H4 (cell line): Measurements from ENCODE around the gene C19orf47. TPM values are rescaled to one million over a fixed set of nuclear protein-coding genes. Genes with fewer than 3 reads are reported as not detected.
A peak's percentile ranks its signal among the peaks of the same experiment; 100 is the strongest.
"Not testable (repeated sequence)": the region's sequence is repeated elsewhere in the genome, so short reads cannot be mapped to it uniquely, and the experiment has no call there.

Experiments used
- DNase-seq: peaks from one replicate; pipeline ENCODE4 v3.0.0-alpha.2; 2015; ENCODE audit warnings: low spot score
- total RNA-seq: library from RNA; depleted of rRNA; stranded (reverse); fragments of >200 nt; shearing (Covaris generic); gene quantifications from 2 replicates; pipeline ENCODE4 v1.2.3, GENCODE V29; 2014

The C19orf47 gene
- total RNA-seq, 1 experiment from 2014 or later, result 4.4 TPM

DNA sequence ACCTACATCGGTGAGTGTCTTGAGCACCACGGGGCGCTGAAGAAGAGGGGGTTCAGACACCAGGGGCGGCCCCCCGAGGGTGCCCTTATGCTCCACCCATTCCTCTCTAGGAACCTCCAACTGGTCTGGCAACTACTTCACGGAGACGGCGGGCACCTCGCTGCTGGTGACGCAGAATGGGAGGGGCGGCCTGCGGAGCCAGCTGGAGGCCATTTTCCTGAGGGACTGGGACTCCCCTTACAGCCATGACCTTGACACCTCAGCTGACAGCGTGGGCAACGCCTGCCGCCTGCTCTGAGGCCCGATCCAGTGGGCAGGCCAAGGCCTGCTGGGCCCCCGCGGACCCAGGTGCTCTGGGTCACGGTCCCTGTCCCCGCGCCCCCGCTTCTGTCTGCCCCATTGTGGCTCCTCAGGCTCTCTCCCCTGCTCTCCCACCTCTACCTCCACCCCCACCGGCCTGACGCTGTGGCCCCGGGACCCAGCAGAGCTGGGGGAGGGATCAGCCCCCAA is 29.7 kb upstream of the C19orf47 start:
- DNase-seq, result no peak

DNA sequence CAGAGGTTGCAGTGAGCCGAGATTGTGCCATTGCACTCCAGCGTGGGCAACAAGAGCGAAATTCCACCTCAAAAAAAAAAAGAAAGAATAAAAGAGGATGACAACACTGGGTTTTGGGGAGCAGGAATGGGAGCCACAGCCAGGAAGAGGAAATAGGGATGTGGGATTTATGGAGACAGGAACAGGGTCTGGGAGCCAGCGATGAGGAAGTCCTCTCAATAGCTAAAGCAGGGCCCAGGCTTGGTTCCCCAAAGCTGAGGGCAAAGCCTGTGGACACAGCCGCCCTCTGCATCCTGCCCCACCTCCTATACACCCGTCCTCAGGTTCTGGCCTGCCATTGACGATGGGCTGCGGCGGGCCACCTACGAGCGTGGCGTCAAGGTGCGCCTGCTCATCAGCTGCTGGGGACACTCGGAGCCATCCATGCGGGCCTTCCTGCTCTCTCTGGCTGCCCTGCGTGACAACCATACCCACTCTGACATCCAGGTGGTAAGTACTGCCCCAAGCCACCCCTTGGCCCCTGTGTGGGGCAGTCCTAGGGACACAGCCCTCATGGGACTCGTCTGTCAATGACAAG is 28.2 kb upstream of the C19orf47 start:
- DNase-seq, result no peak

DNA sequence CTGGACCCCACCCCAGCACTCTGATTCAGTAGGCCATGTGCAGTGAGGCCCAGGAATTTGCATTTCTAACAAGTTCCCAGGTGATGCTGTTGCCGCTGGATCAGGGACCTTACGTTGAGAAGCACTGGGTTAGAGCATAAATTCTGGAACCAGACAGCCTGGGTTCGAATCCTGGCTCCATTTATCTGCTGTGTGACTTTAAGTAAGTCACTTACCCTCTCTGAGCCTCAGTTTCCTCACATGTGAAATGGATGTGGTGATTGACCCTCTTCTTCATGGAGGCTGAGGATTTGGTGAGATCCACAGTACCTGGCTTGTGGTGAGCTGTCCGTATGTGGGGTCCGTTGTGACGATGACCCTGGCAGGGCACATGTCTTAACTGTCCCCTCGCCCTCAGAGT is 25.9 kb upstream of the C19orf47 start:
- no peak for DNase-seq

DNA sequence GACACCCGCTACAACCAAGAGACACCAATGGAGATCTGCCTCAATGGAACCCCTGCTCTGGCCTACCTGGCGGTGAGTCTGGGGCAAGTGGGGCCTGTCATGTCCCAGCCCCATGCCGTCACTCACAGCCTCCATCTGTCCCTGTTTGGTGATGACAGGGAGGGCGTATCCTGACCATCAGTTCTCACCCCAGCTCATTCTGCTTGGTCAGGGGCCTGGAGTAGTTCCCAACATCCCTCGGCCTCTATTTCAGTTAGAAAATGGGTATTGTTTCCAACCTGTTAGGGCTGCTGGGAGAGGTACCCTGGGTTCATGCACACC is 23.6 kb upstream of the C19orf47 start:
- no peak for DNase-seq

DNA sequence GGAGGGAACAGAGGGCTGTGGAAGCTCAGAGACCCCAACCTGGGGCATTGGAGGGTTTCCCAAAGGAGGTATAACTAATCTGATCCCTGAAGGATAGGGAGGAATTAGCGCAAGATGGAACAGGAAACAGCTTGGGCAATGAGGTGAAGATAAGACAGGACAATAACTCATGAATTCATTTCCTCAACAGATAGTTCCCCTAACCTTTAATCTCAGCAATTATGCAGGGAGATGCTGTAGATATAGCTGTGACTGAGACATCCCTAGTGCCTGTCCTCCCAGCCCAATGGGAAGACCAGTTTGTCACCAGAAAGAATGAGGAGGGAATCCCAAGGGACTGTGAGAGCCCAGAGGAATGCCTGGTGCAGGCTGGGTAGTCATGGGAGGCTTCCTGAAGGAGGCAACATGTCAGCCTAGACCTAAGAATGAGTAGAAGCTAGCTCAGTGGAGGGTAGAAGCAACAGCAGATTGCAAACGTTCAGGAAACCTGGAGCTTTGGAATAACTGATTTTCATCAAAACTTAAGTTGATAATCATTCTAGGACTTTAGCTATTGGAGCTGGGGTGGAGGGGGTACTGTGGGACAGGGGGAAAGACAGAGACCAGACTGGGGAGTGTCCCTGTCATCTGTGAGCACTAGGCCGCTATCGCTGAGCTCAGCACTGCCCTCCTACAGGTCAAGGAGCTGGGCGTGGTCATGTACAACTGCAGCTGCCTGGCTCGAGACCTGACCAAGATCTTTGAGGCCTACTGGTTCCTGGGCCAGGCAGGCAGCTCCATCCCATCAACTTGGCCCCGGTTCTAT is 23.0 kb upstream of the C19orf47 start:
- DNase-seq, result no peak

DNA sequence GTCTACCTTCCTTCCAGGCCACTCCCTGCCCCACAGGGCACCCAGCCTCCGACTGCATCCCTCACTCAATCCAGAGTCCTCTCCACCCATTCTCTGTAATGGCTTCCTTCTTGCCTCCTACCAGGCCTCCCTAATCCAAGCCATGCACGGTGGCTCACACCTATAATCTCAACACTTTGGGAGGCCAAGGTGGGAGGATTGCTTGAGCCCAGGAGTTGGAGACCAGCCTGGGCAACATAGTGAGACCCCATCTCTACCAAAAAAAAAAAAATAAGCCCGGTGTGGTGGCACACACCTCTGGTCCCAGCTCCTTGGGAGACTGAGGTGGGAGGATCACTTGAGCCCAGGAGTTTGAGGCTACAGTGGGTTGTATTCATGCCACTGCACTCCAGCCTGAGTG is 22.1 kb upstream of the C19orf47 start:
- not testable (repeated sequence) for DNase-seq

GRCh38 chr19:40369797-40370196 is 21.6 kb upstream of the C19orf47 start:
- no peak for DNase-seq

DNA sequence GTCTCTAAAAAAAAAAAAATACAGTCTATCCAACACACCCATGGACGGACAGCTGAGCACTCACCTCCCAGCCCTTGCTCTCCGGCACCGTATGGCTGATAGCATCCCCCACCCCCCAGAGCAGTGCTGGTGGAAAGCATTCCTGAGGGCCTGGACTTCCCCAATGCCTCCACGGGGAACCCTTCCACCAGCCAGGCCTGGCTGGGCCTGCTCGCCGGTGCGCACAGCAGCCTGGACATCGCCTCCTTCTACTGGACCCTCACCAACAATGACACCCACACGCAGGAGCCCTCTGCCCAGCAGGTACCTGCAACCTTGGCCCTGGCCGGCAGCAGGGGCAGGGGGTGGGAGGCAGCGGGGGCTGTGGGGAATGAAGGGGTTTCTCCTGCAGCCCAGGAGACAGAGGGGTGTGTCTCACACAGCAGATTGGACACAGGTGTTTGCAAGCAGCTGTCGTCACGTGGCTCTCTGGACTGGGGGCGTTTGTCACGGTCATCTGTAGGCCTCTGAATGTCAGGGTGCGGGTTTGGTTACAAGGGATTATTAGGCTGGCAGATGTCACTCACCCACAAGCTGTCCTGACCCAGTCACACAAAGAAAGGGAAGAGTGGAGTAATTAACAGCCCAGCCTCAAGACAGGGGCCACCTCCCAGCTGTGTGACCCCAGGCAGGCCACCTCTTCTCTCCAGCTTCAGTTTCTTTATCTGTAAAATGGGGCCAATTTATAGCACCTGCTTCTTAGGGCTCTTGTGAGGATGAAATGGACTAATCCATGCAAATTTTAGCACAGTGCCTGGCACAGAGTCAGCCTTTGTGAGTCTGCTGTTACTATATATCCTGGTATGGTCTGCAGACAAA is 19.6 kb upstream of the C19orf47 start:
- DNase-seq, result no peak

GRCh38 chr19:40366697-40367561 is 18.7 kb upstream of the C19orf47 start:
- DNase-seq, result no peak

- peak; percentile 52 for DNase-seq
Measured at GRCh38 chr19:40365613-40366401, 17.6 kb upstream of the C19orf47 start.

GRCh38 chr19:40365010-40365409 is 16.8 kb upstream of the C19orf47 start:
- no peak for DNase-seq

GRCh38 chr19:40363069-40363468 is 14.9 kb upstream of the C19orf47 start:
- DNase-seq, result no peak

GRCh38 chr19:40362160-40362559 is 14.0 kb upstream of the C19orf47 start:
- no peak for DNase-seq

GRCh38 chr19:40360708-40361241 is 12.6 kb upstream of the C19orf47 start:
- DNase-seq, result no peak

DNA sequence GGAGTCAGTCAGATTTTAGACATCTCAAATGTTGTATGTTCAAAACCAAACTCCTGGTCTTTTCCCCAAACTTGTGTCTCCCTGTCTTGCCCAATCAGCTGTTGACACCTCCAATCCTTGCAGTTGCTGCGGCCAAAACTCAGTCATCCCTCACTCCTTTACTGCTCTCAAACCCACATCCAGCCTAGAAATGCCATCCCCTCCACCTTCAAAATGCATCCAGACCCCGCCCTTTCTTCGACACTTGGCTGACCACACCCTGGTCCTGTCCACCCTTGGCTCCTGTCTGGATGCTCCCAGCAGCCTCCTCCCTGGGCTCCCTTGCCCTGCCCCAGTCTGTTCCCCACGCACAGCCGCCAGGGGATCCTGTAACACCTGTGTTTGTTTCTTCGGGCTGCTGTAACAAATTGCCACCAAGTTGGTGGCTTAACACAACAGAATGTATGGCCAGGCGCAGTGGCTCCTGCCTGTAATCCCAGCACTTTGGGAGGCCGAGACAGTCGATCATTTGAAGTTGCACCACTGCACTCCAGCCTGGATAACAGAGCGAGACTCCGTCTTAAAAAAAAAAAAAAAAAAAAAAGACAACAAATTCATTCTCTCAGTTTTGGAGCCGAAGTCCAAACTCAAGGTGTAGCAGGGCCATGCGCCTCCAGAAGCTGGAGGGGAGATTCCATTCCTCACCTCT is 12.0 kb upstream of the C19orf47 start:
- no peak for DNase-seq

GRCh38 chr19:40358773-40359172 is 10.6 kb upstream of the C19orf47 start:
- DNase-seq, result no peak

- peak; percentile 34 for DNase-seq
Measured at GRCh38 chr19:40357640-40358039, 9.4 kb upstream of the C19orf47 start.

DNA sequence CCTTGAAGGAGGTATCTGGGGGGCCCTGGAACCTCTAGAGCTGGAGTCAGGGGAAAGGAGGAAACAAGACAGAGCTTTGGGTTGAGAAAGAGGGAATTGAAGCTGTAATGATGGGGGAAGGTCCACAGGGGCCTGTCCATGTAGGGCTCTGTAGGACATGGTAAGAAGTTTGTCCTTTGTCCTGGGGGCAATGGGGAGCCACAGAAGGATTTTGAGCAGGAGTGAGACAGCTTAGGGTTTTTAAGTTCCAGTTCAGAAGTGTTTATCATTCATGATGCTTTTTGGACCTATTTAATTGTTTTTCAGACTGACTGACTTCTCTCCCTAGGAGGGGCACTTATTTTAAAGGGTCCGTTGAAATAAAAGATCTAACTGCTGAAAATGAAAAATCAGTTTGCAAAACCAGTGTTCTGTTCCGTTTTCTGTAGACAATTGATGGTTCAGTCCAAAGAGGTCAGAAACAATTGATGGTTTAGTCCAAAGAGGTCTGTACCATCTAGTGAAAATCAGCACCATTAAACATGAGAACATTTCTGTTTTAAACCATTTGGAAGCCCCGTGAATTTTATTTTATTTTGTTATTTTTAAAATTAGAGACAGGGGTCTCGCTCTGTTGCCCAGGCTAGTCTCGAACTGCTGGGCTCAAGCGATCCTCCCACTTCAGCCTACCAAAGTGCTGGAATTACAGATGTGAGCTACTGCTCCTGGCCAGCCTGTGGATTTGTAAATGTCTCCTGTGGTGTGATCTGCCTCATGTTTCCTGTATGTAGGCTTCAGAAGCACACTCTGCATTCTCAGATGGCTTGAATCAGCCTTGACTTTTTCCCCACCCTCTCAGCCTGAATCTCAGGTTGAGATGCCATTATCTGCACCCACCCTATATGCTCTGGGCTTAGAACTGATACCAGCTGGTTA is 8.7 kb upstream of the C19orf47 start:
- DNase-seq, result no peak
